ENCODE results near the gene COG5.

COG5 gene

DNA sequence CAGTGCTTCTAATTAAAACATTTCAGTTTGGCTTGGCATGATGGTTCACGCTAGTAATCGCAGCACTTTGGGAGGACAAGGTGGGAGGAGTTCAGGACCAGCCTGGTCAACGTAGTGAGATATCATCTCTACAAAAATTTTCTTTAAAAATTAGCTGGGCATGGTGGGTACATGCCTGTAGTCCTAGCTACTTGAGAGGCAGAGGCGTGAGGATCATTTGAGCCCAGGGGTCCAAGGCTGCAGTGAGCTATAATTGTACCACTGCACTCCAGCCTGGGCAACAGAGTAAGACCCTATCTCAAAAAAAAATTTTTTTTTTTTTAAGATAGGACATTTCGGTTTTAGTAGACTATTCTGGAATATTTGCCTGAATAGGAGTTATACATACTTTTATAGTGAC lies 382.5 kb downstream of the COG5 start:
- Histone ChIP-seq H2AFZ (ENCODE audit: low read length) (no peak overlapping the region), H3K4me1 (ENCODE audit: insufficient read depth, low read length, poor library complexity, severe bottlenecking) (peaks cover 10% of the 10 kb centered on the region), H3F3A (ENCODE audit: low read depth) (no peaks in the 10 kb centered on the region), H3K4me2 (ENCODE audit: low read depth, low read length, poor library complexity, severe bottlenecking) (no peak overlapping the region), H3K9ac (ENCODE audit: low read depth, low read length, poor library complexity, severe bottlenecking) (no peak overlapping the region), H3K9me2 (replicated peaks; ENCODE audit: low read depth, low read length) (no peaks in the 10 kb centered on the region), H3K36me3 (ENCODE audit: insufficient read depth, low read length) (peaks cover 53% of the 10 kb centered on the region; the same call in 1 of the 2 replicates), H3K27me3 (ENCODE audit: insufficient read depth, low read length, poor library complexity, severe bottlenecking) (no peaks in the 10 kb centered on the region), H3K4me3 (ENCODE audit: low read length, poor library complexity, severe bottlenecking) (no peak overlapping the region), H3K79me2 (ENCODE audit: insufficient read depth, low read length) (peaks cover 21% of the 10 kb centered on the region), H3K9me3 (ENCODE audit: insufficient read depth, low read depth, low read length) (no peaks in the 10 kb centered on the region), H4K20me1 (ENCODE audit: insufficient read depth, low read length, poor library complexity, severe bottlenecking) (peaks cover 18% of the 10 kb centered on the region)
- TF ChIP-seq EZH2phosphoT487 (IDR thresholded peaks at IDR 0.05; ENCODE audit: borderline replicate concordance) = no peak
- TF ChIP-seq, protein P1, sequence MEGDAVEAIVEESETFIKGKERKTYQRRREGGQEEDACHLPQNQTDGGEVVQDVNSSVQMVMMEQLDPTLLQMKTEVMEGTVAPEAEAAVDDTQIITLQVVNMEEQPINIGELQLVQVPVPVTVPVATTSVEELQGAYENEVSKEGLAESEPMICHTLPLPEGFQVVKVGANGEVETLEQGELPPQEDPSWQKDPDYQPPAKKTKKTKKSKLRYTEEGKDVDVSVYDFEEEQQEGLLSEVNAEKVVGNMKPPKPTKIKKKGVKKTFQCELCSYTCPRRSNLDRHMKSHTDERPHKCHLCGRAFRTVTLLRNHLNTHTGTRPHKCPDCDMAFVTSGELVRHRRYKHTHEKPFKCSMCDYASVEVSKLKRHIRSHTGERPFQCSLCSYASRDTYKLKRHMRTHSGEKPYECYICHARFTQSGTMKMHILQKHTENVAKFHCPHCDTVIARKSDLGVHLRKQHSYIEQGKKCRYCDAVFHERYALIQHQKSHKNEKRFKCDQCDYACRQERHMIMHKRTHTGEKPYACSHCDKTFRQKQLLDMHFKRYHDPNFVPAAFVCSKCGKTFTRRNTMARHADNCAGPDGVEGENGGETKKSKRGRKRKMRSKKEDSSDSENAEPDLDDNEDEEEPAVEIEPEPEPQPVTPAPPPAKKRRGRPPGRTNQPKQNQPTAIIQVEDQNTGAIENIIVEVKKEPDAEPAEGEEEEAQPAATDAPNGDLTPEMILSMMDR (conservative IDR thresholded peaks at IDR 0.05; ENCODE audit: low read length) = no peak

DNA sequence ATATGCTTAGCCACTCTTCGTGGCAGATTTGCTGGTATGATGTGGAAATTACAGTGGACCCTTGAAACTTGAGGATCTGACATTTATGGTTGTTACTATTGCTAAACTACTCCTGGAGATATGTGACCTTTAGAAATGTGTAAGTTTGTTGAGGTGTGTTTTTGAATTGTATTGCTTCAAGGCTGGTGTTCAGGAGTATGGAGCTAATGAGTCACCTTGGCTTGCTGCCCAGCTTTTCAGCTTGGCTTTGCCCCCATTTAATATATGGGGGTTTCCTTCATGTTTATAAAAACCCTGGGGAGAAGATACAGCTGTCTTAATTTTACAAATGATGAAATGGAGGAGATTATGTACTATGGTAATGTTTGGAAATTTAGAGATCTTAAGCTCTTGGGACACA lies 383.3 kb downstream of the COG5 start:
- Histone ChIP-seq H3K36me3 (ENCODE audit: insufficient read depth, low read length) (peaks cover 45% of the 10 kb centered on the region; the same call in 1 of the 2 replicates), H3F3A (ENCODE audit: low read depth) (no peaks in the 10 kb centered on the region), H3K79me2 (ENCODE audit: insufficient read depth, low read length) (peaks cover 24% of the 10 kb centered on the region), H3K9ac (ENCODE audit: low read depth, low read length, poor library complexity, severe bottlenecking) (no peak overlapping the region), H3K9me2 (replicated peaks; ENCODE audit: low read depth, low read length) (no peaks in the 10 kb centered on the region), H3K4me3 (ENCODE audit: low read length, poor library complexity, severe bottlenecking) (no peak overlapping the region), H3K9me3 (ENCODE audit: insufficient read depth, low read depth, low read length) (no peaks in the 10 kb centered on the region), H2AFZ (ENCODE audit: low read length) (no peak overlapping the region), H4K20me1 (ENCODE audit: insufficient read depth, low read length, poor library complexity, severe bottlenecking) (peaks cover 20% of the 10 kb centered on the region), H3K4me1 (ENCODE audit: insufficient read depth, low read length, poor library complexity, severe bottlenecking) (peaks cover 10% of the 10 kb centered on the region), H3K4me2 (ENCODE audit: low read depth, low read length, poor library complexity, severe bottlenecking) (no peak overlapping the region), H3K27me3 (ENCODE audit: insufficient read depth, low read length, poor library complexity, severe bottlenecking) (no peaks in the 10 kb centered on the region)
- TF ChIP-seq, protein P1 (conservative IDR thresholded peaks at IDR 0.05; ENCODE audit: low read length) = no peak
- no peak for TF ChIP-seq EZH2phosphoT487 (IDR thresholded peaks at IDR 0.05; ENCODE audit: borderline replicate concordance)

DNA sequence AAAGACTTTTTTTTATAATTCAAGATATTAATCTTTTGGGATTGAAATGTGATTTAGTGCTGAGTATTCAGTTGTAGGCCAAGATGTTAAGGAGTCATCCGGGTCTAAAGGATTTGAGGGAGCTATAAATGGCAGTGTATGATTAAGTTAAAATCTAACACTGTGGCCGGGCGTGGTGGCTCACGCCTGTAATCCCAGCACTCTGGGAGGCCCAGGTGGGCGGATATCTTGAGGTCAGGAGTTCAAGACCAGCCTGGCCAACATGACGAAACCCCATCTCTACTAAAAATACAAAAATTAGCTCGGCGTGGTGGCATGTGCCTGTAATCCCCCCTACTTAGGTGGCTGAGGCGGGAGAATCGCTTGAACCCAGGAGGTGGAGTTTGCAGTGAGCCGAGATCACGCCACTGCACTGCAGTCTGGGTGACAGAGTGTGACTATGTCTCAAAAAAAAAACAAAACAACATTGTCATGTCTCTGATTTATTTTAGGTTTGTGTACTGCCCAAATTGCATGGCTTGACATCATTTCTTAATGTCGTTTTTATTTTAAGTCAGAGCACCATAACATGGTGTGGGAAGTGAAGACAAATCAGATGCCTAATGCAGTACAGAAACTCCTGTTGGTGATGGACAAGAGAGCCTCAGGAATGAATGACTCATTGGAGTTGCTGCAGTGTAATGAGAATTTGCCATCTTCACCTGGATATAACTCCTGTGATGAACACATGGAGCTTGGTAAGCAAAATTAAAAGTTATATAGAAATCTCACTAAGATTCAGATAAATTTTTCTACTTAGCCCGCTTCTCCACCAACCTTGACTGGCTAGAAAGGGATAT lies 384.2 kb downstream of the COG5 start:
- Histone ChIP-seq H3K9me3 (ENCODE audit: insufficient read depth, low read depth, low read length) (no peaks in the 10 kb centered on the region), H3K27me3 (ENCODE audit: insufficient read depth, low read length, poor library complexity, severe bottlenecking) (no peaks in the 10 kb centered on the region), H3K9me2 (replicated peaks; ENCODE audit: low read depth, low read length) (no peaks in the 10 kb centered on the region), H4K20me1 (ENCODE audit: insufficient read depth, low read length, poor library complexity, severe bottlenecking) (peaks cover 24% of the 10 kb centered on the region), H2AFZ (ENCODE audit: low read length) (no peak overlapping the region), H3F3A (ENCODE audit: low read depth) (no peaks in the 10 kb centered on the region), H3K4me2 (ENCODE audit: low read depth, low read length, poor library complexity, severe bottlenecking) (no peak overlapping the region), H3K4me1 (ENCODE audit: insufficient read depth, low read length, poor library complexity, severe bottlenecking) (peaks cover 10% of the 10 kb centered on the region), H3K4me3 (ENCODE audit: low read length, poor library complexity, severe bottlenecking) (no peak overlapping the region), H3K79me2 (ENCODE audit: insufficient read depth, low read length) (peaks cover 31% of the 10 kb centered on the region), H3K9ac (ENCODE audit: low read depth, low read length, poor library complexity, severe bottlenecking) (no peak overlapping the region), H3K36me3 (ENCODE audit: insufficient read depth, low read length) (peaks cover 37% of the 10 kb centered on the region; the same call in 1 of the 2 replicates)
- TF ChIP-seq EZH2phosphoT487 (IDR thresholded peaks at IDR 0.05; ENCODE audit: borderline replicate concordance) = no peak
- TF ChIP-seq, protein P1 (conservative IDR thresholded peaks at IDR 0.05; ENCODE audit: low read length) = no peak

All from Loucy (cell line).